Fibroblast of the aortic adventitia (primary cell): Measurements from ENCODE around the gene GLDC. TPM values are rescaled to one million over a fixed set of nuclear protein-coding genes. Genes with fewer than 3 reads are reported as not detected.

Source experiments
- DNase-seq: peaks from one replicate; pipeline ENCODE4 v3.0.0-alpha.2; 2010; ENCODE audit warnings: low read depth
- H3K4me3 ChIP-seq: 2 replicates; pipeline ENCODE4 v1.5.1; 2011; ENCODE audit warnings: low read depth, mild to moderate bottlenecking, control low read depth, low read length, moderate library complexity
- total RNA-seq: library from RNA; depleted of rRNA; stranded (reverse); fragments of >200 nt; gene quantifications from 2 replicates; pipeline ENCODE4 v1.2.3, GENCODE V29; 2012; ENCODE audit warnings: low replicate concordance
- TF ChIP-seq, protein P1 (sequence below): IDR thresholded peaks from 2 replicates; pipeline ENCODE4 v1.5.1; 2011; ENCODE audit warnings: mild to moderate bottlenecking, low read length, control low read depth, inconsistent platforms; ENCODE audit not compliant: insufficient read depth

Gene GLDC
- total RNA-seq, 1 donor: 1.8 TPM

DNA sequence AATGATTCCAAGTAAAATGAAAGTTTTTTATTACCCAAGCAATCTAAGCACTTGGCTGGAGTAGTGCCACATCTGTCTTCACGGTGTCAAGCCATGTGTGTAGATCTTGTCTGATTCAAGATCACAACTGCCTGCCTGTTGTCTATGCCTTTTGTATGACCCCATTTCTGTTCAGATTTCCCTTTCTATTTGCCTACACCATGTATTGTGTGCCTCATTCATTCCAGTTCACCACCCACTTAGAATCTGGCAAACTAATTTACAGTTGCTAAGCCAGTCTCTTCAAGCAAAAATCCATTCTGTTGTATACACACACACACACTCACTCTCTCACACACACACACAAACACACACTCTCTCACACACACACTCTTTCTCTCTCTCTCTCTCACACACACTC lies 33.7 kb downstream of the GLDC start:
- TF ChIP-seq, protein P1, sequence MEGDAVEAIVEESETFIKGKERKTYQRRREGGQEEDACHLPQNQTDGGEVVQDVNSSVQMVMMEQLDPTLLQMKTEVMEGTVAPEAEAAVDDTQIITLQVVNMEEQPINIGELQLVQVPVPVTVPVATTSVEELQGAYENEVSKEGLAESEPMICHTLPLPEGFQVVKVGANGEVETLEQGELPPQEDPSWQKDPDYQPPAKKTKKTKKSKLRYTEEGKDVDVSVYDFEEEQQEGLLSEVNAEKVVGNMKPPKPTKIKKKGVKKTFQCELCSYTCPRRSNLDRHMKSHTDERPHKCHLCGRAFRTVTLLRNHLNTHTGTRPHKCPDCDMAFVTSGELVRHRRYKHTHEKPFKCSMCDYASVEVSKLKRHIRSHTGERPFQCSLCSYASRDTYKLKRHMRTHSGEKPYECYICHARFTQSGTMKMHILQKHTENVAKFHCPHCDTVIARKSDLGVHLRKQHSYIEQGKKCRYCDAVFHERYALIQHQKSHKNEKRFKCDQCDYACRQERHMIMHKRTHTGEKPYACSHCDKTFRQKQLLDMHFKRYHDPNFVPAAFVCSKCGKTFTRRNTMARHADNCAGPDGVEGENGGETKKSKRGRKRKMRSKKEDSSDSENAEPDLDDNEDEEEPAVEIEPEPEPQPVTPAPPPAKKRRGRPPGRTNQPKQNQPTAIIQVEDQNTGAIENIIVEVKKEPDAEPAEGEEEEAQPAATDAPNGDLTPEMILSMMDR: no peak
- H3K4me3 ChIP-seq: no peak overlapping the region
- DNase-seq: no peak

DNA sequence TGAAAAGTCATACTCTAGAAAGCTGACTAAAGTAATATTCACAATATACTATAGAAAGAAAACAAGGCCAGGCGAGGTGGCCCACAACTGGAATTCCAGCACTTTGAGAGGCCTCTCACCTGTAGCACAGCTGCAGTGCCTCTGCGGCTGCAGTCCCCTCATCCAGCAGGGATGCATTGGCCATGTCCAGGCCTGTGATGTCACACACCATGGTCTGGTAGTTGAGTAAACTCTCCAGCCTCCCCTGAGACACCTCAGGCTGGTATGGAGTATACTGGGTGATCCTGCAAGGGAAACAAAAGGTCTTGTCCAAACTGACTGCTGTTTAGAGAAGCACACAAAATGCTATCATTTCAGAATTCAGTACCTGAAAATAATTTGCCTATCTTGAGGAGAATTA lies 35.5 kb downstream of the GLDC start:
- no peak overlapping the region for H3K4me3 ChIP-seq
- DNase-seq: no peak
- TF ChIP-seq, protein P1: no peak

DNA sequence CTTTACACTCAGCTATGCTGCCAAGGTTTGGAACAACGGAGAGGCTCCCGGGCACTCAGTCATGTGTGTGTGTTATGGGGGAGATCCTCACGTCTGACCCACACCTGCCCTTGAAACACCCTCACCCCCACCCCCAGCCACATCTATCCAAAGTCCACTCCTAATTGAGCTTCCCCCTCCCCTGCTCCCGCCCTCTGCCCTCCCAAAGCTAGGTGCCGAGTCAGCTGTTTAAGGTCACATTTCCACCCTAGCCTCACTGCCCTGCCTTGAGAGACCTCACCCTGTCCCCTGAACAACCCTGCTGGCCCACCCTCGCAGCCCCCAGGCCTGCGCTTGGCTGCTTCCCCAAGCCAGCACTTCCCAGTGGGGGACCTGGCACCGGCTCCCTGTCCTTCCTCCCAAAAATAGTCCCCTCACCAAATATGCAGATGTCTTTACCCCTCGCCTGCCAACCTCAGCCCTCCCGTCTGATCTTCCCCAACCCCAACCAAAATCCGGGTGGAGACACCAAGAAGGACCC lies 36.0 kb downstream of the GLDC start:
- TF ChIP-seq, protein P1: no peak
- H3K4me3 ChIP-seq: no peak overlapping the region
- DNase-seq: no peak

DNA sequence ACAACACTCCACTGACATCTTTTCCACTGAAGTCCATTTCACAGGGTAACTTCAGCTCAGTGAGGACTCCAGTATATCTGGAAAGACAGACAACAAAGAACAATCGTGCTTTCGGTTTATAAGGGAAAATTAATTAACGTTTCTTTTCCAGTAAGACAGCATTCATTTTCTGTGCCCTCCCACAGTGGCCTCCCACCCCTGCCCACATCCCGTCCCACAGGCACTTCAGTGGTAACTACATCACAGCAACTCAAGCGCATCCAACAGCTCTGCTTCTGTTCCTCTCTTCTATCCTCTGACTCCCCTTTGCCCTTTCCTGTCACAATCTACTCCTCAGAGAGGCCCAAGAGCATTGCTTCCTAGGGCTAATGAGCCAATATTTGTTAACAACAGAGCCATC lies 40.3 kb downstream of the GLDC start:
- no peak for DNase-seq
- TF ChIP-seq, protein P1: no peak
- no peak overlapping the region for H3K4me3 ChIP-seq

DNA sequence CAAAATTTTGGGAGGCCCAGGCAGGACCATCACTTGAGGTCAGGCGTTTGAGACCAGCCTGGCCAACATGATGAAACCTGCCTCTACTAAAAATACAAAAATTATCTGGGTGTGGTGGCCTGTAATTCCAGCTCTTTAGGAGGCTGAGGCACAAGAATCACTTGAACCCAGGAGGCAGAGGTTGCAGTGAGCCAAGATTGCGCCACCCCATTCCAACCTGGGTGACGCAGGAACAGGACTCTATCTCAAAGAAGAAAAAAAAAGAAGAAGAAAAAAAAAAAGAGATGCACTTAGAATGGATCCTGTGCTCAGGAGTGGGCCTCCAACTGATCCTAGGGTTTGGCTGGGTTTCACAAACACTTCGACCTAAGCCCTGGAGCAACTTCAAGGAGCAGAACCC lies 45.1 kb downstream of the GLDC start:
- TF ChIP-seq, protein P1: no peak
- no peak for DNase-seq
- H3K4me3 ChIP-seq: no peak overlapping the region

DNA sequence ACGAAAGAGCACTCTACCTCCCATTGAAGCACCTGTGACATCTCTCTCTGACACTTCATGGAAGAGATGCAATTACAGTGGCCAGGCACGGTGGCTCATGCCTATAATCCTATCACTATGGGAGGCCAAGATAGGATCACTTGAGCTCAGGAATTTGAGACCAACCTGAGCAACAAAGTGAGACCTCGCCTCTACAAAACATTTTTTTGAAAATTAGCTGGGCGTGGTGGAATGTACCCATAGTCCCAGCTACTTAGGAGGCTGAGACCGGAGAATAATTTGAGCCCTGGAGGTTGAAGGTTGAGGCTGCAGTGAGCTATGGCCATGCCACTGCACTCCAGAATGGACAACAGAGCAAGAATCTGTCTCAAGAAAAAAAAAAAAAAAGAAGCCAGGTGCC lies 45.5 kb downstream of the GLDC start:
- TF ChIP-seq, protein P1: no peak
- no peak for DNase-seq
- H3K4me3 ChIP-seq: no peak overlapping the region

DNA sequence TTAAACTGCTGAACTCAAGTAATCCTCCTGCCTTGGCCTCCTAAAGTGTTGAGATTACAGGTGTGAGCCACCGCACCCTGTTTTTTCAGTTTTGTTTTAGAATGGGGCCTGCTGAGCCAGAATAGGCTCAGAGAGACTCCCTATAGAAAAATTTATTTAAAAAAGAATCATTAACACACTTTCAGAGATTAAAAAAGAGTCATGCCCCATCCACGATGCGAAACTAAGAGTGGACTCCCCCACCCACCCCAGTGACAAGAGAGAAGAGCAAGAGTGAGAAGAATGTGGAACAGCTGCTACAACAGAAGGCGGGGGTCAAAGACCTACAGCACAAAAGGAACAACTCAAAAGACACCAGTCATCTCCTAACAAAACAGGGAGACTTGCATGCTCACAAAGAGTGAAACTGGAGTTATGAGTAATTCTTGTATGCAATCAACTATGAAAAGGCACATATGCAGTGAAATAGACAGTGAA lies 47.2 kb downstream of the GLDC start:
- TF ChIP-seq, protein P1: no peak
- H3K4me3 ChIP-seq: no peak overlapping the region
- DNase-seq: no peak
